GM12878 (cell line): Measurements from ENCODE around the gene ENDOG. TPM values are rescaled to one million over a fixed set of nuclear protein-coding genes. Genes with fewer than 3 reads are reported as not detected.

Experiments used
- ATF2 ChIP-seq: IDR thresholded peaks from 2 replicates; pipeline ENCODE4 v1.6.1; 2012; ENCODE audit warnings: low read length, inconsistent platforms
- CEBPB ChIP-seq, 2 experiments: fragments of 150-350 bp in 1 of 2; IDR thresholded peaks; 2 replicates each; pipeline ENCODE4 v1.6.1; 2012 to 2014; ENCODE audit warnings: low read depth in 2 of 2, low read length in 2 of 2, borderline replicate concordance in 1 of 2, inconsistent platforms in 1 of 2
- ESRRA ChIP-seq: IDR thresholded peaks from 2 replicates; pipeline ENCODE4 v1.6.1; 2012; ENCODE audit warnings: mild to moderate bottlenecking, low read length, improper control_type of control experiment
- FOS ChIP-seq: IDR thresholded peaks from 3 replicates; pipeline ENCODE4 v1.6.1; 2011; ENCODE audit warnings: borderline replicate concordance; ENCODE audit not compliant: insufficient read length; ENCODE audit errors: extremely low read depth
- HCFC1 ChIP-seq: fragments of 150-350 bp; IDR thresholded peaks from 2 replicates; pipeline ENCODE4 v1.6.1; 2014; ENCODE audit warnings: low read length
- HDAC2 ChIP-seq: fragments of 200-600 bp; sonication (generic); IDR thresholded peaks from 2 replicates; pipeline ENCODE4 v1.6.1; 2017
- IKZF1 ChIP-seq: fragments of 450-650 bp; conservative IDR thresholded peaks from 2 replicates; pipeline ENCODE4 v1.6.1; 2017; ENCODE audit warnings: antibody characterized with exemption, mild to moderate bottlenecking
- IKZF2 ChIP-seq, 2 experiments: fragments of 450-650 bp; IDR thresholded peaks; 2 replicates each; pipeline ENCODE4 v1.6.1; 2017; ENCODE audit warnings: mild to moderate bottlenecking in 2 of 2, moderate library complexity in 2 of 2
- IRF5 ChIP-seq: fragments of 450-650 bp; IDR thresholded peaks from 2 replicates; pipeline ENCODE4 v1.6.1; 2017; ENCODE audit warnings: borderline replicate concordance
- MEF2A ChIP-seq: IDR thresholded peaks from 2 replicates; pipeline ENCODE4 v1.6.1; 2011; ENCODE audit warnings: low read depth, mild to moderate bottlenecking, low read length, moderate library complexity; ENCODE audit not compliant: insufficient read depth
- MXI1 ChIP-seq: fragments of 150-350 bp; IDR thresholded peaks from 2 replicates; pipeline ENCODE4 v1.6.1; 2011; ENCODE audit warnings: low read depth, mild to moderate bottlenecking, inconsistent platforms, low read length, improper control_type of control experiment
- NBN ChIP-seq: fragments of 450-650 bp; IDR thresholded peaks from 2 replicates; pipeline ENCODE4 v1.6.1; 2016
- NFYB ChIP-seq: IDR thresholded peaks from 2 replicates; pipeline ENCODE4 v1.6.1; 2011; ENCODE audit warnings: low read depth, mild to moderate bottlenecking, low read length, improper control_type of control experiment, moderate library complexity; ENCODE audit not compliant: insufficient read depth
- PBX3 ChIP-seq: IDR thresholded peaks from 2 replicates; pipeline ENCODE4 v1.6.1; 2011; ENCODE audit warnings: mild to moderate bottlenecking, low read depth, low read length, moderate library complexity; ENCODE audit not compliant: insufficient replicate concordance
- RFX5 ChIP-seq: IDR thresholded peaks from 2 replicates; pipeline ENCODE4 v1.6.1; 2011; ENCODE audit warnings: low read depth, low read length, improper control_type of control experiment
- SMAD1 ChIP-seq: fragments of 450-650 bp; IDR thresholded peaks from 2 replicates; pipeline ENCODE4 v1.6.1; 2018; ENCODE audit warnings: mild to moderate bottlenecking, low read depth; ENCODE audit not compliant: partially characterized antibody
- SP1 ChIP-seq: IDR thresholded peaks from one replicate; pipeline ENCODE4 v1.6.1; 2011; ENCODE audit warnings: low read depth, low read length
- USF2 ChIP-seq: IDR thresholded peaks from 2 replicates; pipeline ENCODE4 v1.6.1; 2011; ENCODE audit warnings: low read depth, low read length, improper control_type of control experiment, borderline replicate concordance
- WRNIP1 ChIP-seq: IDR thresholded peaks from 2 replicates; pipeline ENCODE4 v1.6.1; 2011; ENCODE audit warnings: low read depth, low read length, improper control_type of control experiment, borderline replicate concordance
- ZBED1 ChIP-seq: IDR thresholded peaks from 2 replicates; pipeline ENCODE4 v1.6.1; 2016; ENCODE audit warnings: borderline replicate concordance
- ZNF384 ChIP-seq: IDR thresholded peaks from 2 replicates; pipeline ENCODE4 v1.6.1; 2012; ENCODE audit warnings: low read depth, mild to moderate bottlenecking, low read length, improper control_type of control experiment, borderline replicate concordance
- ZZZ3 ChIP-seq: IDR thresholded peaks from 2 replicates; pipeline ENCODE4 v1.6.1; 2011; ENCODE audit warnings: low read depth; ENCODE audit not compliant: control insufficient read depth, insufficient read length
- polyA plus RNA-seq, 11 experiments: library from polyadenylated mRNA; depleted of rRNA in 4 of 11; unstranded in 6 of 11; stranded (reverse) in 5 of 11; fragments of >200 nt; fragmentation: Nextera tagmentation in 4 of 11; fragmentation: Illumina TruSeq in 1 of 11; extraction: Ambion mirVana in 4 of 11; extraction: Trizol in 1 of 11; gene quantifications; 1 replicate in 1 of 11; 2 replicates in 10 of 11; pipeline versions ENCODE4 v1.2.1 to v1.2.3, GENCODE V29; 2011 to 2016; ENCODE audit warnings: inconsistent platforms in 2 of 11, missing spikeins in 2 of 11, low read depth in 1 of 11
- total RNA-seq, 4 experiments: library from RNA; depleted of rRNA in 3 of 4; stranded (reverse); fragments of >200 nt in 3 of 4; fragmentation: Illumina TruSeq in 1 of 4; extraction: Trizol in 1 of 4; gene quantifications; 2 replicates each; pipeline versions ENCODE4 v1.2.1 to v1.2.3, GENCODE V29; 2013 to 2021
- TF ChIP-seq, protein P1 (sequence below): fragments of 450-650 bp; IDR thresholded peaks from 2 replicates; pipeline ENCODE4 v1.6.1; 2017; ENCODE audit warnings: low read depth, mild to moderate bottlenecking, moderate library complexity

Gene ENDOG
- total and polyA plus RNA-seq, 10 of the 15 experiments (the other 5 are each of a cell fraction or from before 2014, with no cell fraction given): 0.84 to 29.2 (median 9.0) TPM

- TF ChIP-seq MEF2A (peak; percentile 62), SMAD1 (no peak), ZZZ3 (no peak), ESRRA (0 out of 2 replicates have a peak, but pooled peaks have one; percentile 42), WRNIP1 (no peak), IKZF2 (IDR thresholded peaks at IDR 0.05) (peak; percentile 43 to 72; a peak in 3 of 4 replicates), CEBPB (IDR thresholded peaks at IDR 0.05; ENCODE audit: borderline replicate concordance in 1 of 2, low read depth in 2 of 2, low read length in 2 of 2) (no peak; a peak in 1 of 4 replicates), NBN (0 out of 2 replicates have a peak, but pooled peaks have one; percentile 28), USF2 (no peak), IRF5 (no peak), HCFC1 (peak; percentile 81), ZNF384 (no peak), MXI1 (no peak; the same call in 1 of the 2 replicates), NFYB (no peak), ZBED1 (no peak), SP1 (peak; percentile 88), HDAC2 (no peak), ATF2 (no peak), IKZF1 (peak; percentile 95), PBX3 (peak; percentile 59), FOS (no peak), RFX5 (peak; percentile 36; the same call in 1 of the 2 replicates)
- TF ChIP-seq, protein P1, sequence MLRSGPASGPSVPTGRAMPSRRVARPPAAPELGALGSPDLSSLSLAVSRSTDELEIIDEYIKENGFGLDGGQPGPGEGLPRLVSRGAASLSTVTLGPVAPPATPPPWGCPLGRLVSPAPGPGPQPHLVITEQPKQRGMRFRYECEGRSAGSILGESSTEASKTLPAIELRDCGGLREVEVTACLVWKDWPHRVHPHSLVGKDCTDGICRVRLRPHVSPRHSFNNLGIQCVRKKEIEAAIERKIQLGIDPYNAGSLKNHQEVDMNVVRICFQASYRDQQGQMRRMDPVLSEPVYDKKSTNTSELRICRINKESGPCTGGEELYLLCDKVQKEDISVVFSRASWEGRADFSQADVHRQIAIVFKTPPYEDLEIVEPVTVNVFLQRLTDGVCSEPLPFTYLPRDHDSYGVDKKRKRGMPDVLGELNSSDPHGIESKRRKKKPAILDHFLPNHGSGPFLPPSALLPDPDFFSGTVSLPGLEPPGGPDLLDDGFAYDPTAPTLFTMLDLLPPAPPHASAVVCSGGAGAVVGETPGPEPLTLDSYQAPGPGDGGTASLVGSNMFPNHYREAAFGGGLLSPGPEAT: peak; percentile 74; the same call in 1 of the 2 replicates
Measured at GRCh38 chr9:128771745-128772519, 46.4 kb upstream of the ENDOG start, which contains the start of gene ZER1 (continued).
